ENCODE data around the gene MOGAT2.

Gene MOGAT2

GRCh38 chr11:75760243-75760642 is 42.6 kb downstream of the MOGAT2 start:
- no peak for DNase-seq

DNA sequence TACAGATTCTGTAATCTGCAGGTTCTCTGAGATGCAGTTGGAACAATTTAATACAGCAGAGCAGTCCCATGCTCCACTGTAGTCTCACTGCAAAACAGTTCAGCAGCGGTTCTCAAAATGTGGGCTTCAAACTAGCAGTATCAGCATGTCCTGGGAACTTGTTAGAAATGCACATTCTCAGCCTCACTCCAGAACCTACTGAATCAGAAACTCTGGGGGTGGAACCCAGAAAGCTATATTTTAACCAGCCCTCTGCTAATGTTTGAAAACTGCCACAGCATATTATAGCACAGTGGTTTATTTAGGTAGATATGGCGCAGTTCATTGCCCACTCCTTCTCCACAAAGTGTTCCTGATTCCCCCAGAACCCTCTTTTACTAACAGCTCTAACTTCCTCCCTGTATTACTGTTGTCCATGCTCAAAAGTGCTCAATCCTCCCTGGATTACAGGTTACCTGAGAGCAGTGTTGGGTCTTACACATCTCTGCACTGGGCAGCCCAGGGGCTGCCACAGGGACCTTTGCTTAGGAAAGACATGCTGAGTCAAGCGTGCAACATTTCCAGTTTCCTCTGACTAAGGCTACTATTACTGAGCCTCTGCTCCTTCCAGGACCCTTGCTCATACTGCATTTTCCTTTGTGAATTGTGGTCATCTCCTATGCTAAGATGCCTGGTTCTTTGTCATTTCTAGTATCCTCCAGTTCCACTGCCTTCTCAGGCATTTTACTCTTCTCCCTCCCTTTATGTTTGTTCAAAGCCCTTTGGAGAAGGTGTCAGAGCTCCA is 43.3 kb downstream of the MOGAT2 start:
- no peak for DNase-seq

DNA sequence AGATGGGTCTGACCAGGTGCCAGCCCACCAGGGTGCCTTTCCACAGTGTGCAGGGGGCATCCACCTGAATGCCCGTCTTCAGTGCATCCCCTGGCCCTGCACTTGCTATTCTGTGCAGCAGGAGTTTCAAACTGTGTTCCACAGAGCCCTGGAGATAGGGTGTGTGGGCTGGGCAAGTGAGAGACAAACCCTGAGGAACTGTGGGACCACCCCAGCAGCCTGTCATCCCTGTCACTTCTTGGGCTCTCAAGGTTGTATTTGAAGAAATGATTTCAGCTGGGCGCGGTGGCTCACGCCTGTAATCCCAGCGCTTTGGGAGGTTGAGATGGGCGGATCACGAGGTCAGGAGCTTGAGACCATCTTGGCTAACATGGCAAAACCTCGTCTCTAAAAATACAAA is 44.5 kb downstream of the MOGAT2 start:
- DNase-seq, result no peak

GRCh38 chr11:75762885-75763284 is 45.2 kb downstream of the MOGAT2 start:
- no peak for DNase-seq

- DNase-seq, result no peak
These were observed 46.2 kb downstream of the MOGAT2 start for GRCh38 chr11:75763846-75764245.

DNA sequence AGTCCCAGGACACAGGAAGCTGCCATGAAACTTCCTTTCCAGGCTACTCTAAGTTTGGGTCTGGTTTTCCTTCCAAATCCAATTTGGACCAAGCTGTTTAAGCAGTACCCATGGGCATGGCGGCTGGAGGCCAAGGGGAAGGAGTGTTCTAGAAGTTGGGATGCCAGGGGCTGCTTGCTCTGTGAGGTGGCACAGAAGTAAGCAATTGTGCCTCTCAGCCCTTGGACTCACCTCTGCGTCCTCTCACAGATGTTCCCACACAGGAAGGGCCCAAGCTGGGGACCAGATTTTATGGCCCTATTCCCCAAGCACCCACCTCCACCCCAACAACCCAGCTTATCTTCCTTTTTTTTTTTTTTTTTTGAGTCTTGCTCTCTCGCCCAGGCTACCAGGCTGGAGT is 47.5 kb downstream of the MOGAT2 start:
- no peak for DNase-seq

DNA sequence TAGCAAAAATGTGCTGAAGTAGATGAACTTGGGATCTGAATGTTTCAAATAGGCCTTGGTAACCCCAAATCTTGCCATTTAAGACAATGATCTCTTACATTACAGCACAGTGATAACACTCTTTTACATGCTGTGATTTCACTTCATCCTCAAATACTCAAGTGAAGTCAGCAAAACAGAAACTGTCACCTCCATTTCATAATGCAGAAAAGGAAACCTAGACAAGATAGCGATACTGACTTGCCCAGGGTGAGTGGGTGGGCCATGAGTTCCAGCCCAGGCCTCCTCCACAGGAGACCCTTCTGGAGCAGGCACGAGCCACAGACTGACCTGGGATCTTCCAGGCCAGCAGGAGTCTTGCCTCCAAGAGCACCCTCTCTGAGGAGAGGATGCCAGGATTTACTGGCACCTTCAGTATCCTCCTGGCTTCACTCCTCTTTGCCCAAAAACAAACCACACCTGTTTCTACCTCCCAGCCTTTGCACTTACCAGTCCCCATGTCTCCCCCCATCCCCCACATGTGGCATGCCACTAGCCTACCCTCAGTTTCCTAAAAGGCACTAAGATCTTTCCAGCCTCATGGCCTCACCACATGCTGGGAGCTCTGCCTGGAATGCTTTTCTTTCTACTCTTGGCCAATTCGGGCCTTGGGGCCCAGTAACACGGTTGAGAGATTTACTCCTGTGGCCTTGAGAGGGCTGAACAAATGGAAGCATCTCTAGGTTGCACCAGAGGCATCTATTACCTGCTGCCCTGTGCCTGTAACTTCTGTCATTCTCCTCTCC is 49.0 kb downstream of the MOGAT2 start:
- DNase-seq, result peak; percentile 14

DNA sequence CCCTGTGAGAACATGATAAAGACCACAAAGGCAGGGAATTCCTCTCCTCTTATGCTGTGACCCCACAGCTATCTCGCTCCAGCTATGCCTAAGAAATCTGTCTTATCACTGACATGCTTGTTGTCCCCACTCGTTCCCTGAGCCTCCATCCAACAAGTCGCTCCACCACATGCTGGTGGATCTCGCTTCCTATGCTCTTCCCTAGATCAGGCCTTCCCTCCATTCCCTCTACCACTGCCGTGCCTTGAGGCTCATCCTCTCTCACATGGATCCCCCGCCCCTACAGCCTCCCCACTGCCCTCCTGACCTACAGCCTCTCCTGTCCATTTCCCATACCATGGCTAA is 49.6 kb downstream of the MOGAT2 start:
- DNase-seq, result peak; percentile 5

- DNase-seq, result no peak
These were observed 50.1 kb downstream of the MOGAT2 start for GRCh38 chr11:75767793-75768111.

- peak; percentile 78 for DNase-seq
These were observed 50.7 kb downstream of the MOGAT2 start, which contains the start of gene DGAT2 for GRCh38 chr11:75768112-75768908. Gene DGAT2 (plus strand): TSS chr11:75768778. CDS start chr11:75768992, 214 bp downstream.

- peak; percentile 25 for DNase-seq
These were observed 51.5 kb downstream of the MOGAT2 start for GRCh38 chr11:75768909-75769771.

DNA sequence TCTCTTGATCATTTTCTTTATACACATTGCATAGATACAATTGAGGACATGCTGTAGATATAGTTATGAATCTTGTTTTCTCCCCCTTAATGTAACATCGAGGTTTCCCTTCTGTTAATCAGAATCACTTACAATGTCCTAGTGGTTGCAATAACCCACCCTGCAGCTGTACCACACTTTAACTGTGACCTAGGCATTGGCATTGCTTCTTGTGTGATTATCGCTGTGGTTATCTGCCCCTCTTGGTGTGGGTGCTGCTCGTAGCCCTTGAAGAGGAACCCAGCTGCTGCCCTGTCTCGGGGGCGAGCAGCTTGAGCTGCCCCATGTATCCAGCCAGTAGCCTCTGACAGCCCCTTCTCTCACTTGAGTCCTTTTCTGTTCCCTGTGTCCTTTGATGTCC is 52.5 kb downstream of the MOGAT2 start:
- peak; percentile 13 for DNase-seq

DNA sequence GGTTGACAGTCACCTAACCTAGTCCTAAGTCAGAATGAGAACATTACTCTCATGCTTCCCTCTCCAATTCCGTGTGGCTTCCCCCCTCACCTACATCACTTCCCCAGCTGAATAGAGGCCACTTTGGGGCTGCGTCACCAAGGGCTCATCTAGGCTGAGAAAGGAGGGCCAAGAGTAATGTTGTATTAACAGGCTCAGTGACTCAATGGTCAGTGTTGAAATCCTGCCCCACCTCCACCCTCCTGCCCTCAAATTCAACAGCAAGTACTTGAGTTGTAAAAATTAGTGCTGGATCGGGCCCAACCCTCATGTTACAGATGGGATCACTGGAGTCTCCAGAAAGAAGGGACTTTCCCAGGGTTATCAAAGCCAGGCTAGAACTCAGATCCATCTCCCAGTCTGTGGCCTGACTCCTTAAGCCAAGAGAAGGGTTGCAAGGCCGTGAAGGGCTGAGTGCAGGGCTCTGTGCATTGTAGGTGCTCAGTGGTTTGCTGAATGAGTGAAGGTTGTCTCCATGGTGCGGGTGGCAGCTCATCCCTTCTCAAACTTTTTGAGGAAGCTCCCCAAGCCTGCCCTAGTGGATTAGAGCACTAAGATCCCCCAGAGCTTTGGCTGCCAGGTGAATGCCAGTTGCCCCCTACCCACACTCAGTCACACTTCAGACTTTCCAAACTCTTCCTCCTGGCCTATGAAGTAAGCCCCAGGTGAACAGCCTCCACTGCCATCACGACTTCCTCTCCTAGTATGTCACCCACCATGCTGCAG is 54.2 kb downstream of the MOGAT2 start:
- DNase-seq, result peak; percentile 5

- DNase-seq, result no peak
These were observed 56.1 kb downstream of the MOGAT2 start for GRCh38 chr11:75773595-75774353.

DNA sequence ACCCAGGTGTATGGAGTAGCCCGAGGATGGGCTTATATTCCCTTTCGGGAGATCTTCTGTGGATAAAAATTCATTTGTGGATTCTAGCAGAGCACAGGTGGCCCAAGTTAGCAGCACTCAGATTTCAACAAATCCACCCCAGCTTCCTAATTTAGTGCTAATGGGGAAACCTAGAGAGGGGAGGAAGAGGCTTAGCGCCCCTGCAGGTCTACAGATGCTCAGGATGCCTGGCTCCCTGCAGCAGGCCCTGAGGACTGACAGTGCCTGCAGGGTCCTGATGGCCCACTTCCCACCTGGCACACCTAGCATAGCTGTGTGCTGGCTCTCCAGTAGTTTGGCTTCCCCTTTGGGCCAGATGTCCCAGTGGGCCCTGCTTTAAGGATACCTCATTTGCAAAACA is 57.4 kb downstream of the MOGAT2 start:
- no peak for DNase-seq

- no peak for DNase-seq
These were observed 58.9 kb downstream of the MOGAT2 start for GRCh38 chr11:75776546-75776945.

DNA sequence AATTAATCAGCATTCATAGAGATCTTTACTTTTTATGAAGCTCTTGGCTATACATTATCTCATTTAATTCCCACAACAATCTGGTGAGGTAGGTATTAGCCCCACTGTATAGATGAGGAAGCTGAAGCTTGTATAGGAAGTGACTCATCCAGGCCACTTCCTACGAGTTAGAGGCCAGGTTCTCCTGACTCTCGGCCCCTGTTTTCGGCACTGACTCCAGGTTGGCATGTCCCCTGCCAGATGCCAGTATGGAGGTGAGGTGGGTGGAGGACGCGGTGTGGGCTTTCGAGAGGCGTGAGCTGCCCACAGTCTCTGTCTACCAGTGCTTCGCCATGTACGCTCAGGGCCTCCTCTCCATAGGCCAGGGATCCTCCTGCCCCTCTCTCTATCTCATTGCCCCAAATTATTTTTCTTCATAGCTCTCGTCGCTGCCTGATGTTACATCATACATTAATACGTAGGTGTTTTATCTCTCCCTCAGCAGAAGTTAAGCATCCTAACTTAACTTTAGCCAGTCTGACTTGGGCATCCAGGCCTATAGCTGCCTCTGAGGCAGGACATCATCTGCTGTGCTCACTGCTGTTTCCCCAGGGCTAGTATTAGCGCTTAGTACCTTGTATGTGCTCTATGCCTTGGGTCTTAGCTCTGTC is 59.9 kb downstream of the MOGAT2 start:
- no peak for DNase-seq

DNA sequence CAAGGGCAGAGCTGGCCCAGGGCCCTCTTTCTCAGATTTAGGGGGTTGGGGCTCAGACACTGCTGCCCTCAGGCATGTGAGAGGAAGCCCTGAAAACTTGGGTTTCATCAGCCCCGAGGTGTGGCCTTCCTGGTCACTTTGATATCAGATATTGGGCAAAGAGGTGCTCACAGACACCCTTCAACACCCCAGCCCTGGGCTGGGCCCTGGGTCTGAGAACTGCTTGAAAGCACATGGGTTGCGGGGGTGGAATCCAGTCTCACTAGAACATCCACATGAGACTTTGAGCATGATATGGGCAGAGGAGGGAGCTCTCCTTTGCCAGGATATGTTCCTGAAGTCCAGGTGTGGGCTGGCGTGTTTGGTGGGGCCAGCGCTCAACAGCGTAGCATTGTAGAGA is 61.3 kb downstream of the MOGAT2 start:
- DNase-seq, result no peak

GRCh38 chr11:75779960-75780359 is 62.3 kb downstream of the MOGAT2 start:
- DNase-seq, result no peak

DNA sequence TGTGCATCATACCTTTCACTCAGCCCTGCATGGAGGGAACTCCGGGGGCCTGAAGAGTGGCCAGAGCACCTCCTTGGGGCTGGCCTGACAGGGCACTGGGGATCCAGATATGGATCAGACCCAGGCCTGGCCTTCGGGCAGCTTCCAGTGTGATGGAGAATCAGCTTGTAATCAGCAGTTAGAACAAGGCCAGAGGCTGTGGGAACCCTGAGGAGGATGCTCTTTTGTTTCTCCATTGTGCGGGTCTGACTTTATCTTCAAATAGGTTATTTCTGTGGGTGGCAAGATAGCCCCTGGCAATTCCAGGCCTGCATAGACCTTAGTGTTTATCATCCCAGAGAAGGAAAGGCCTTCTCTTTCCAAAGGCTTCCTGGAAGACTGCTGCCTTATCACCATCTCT is 63.2 kb downstream of the MOGAT2 start:
- DNase-seq, result no peak

DNA sequence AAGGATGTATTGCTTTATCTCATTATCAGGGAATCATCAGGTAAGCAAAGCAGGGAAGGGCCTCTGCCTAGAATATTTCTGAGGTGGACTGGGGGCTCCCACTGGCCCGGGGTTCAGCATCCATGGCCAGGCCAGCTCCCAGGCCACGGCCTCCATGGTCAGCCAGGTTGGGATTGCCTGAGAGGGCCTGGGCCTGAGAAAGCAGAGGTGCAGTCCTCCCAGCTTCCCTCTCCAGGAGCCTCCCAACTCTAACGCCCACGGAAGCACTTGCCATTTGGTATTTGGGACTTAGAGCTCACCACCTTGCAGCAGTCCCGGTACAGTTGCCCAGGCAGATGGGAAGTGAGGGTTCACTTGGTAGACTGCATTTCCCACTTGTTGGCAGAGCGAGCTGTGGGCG is 63.7 kb downstream of the MOGAT2 start:
- no peak for DNase-seq

Data from left hindlimb (tissue), 1 donor.